ENCODE data around the gene NOL11.

DNA sequence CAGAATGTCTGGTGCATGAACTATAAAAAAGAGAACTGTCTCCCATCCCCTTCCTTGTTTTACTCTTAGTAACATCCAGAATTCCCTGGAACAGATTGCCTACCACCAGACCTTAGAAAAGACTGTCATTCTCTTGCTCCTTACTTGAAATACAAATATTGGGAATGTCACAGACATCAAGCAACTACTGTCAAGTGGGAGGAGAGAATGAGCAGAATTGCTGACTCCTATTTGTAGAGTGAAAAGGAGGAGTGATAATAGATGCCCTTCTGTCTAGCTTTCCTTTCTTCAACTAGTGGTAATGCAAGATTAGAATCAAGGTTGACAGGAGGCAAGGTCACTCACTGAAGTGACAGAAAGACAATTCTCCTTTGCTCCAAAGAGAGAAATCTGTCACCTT is 23.9 kb upstream of the NOL11 start:
- TF ChIP-seq REST (IDR thresholded peaks at IDR 0.05; ENCODE audit: insufficient replicate concordance, low read depth) (no peak), GABPA (IDR thresholded peaks at IDR 0.05; ENCODE audit: low read depth) (no peak), POLR2AphosphoS5 (IDR thresholded peaks at IDR 0.05; ENCODE audit: low read depth) (no peak), SPI1 (IDR thresholded peaks at IDR 0.05; ENCODE audit: borderline replicate concordance, low read depth) (no peak)
- TF ChIP-seq, protein P1, sequence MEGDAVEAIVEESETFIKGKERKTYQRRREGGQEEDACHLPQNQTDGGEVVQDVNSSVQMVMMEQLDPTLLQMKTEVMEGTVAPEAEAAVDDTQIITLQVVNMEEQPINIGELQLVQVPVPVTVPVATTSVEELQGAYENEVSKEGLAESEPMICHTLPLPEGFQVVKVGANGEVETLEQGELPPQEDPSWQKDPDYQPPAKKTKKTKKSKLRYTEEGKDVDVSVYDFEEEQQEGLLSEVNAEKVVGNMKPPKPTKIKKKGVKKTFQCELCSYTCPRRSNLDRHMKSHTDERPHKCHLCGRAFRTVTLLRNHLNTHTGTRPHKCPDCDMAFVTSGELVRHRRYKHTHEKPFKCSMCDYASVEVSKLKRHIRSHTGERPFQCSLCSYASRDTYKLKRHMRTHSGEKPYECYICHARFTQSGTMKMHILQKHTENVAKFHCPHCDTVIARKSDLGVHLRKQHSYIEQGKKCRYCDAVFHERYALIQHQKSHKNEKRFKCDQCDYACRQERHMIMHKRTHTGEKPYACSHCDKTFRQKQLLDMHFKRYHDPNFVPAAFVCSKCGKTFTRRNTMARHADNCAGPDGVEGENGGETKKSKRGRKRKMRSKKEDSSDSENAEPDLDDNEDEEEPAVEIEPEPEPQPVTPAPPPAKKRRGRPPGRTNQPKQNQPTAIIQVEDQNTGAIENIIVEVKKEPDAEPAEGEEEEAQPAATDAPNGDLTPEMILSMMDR (IDR thresholded peaks at IDR 0.05; ENCODE audit: insufficient read depth, low read length), result no peak

Data from HL-60 (cell line).